ENCODE results near the gene SLC16A13.

- TF ChIP-seq KDM1A (IDR thresholded peaks at IDR 0.05; ENCODE audit: borderline replicate concordance, low read length) (no peak), RXRA (IDR thresholded peaks at IDR 0.05; ENCODE audit: insufficient read depth, low read depth, low read length) (no peak), SUZ12 (IDR thresholded peaks at IDR 0.05; ENCODE audit: low read length) (no peak), POLR2A (IDR thresholded peaks at IDR 0.05; ENCODE audit: control extremely low read depth in 1 of 2, low read depth in 2 of 2, low read length in 2 of 2) (peak in 1 of 2 experiments; percentile 69; a peak in 1 of 3 replicates), POLR2AphosphoS5 (IDR thresholded peaks at IDR 0.05; ENCODE audit: low read depth, low read length) (no peak), TAF7 (optimal IDR thresholded peaks at IDR 0.05; ENCODE audit: borderline replicate concordance, low read depth, low read length) (no peak), EZH2 (IDR thresholded peaks at IDR 0.05; ENCODE audit: low read depth, low read length, severe bottlenecking) (peak; percentile 25), MAX (IDR thresholded peaks at IDR 0.05) (peak; percentile 91), TBP (IDR thresholded peaks at IDR 0.05; ENCODE audit: low read depth, low read length) (no peak), TAF1 (IDR thresholded peaks at IDR 0.05; ENCODE audit: low read depth, low read length) (no peak), ZNF274 (IDR thresholded peaks at IDR 0.05; ENCODE audit: borderline replicate concordance, extremely low read depth, low read length) (no peak)
Measured at GRCh38 chr17:7023576-7024401, 12.0 kb upstream of the SLC16A13 start.

All from H1 (cell line).